ENCODE measurements around the gene FNDC3B.

FNDC3B gene

DNA sequence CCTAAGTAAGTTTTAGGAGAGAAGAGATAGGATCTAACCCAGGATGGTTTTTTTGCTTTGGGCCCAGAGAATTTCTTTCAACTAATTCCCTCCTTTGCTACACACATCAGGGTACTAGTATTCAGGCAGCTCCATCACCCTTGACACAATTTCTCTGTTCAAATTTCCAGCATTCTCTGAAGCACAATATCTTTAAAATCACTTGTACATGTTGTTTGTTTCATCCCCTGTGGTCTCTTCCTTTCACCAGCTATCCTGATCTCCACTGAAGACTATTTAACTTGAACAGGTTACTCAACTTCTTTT lies 32.4 kb upstream of the FNDC3B start:
- Histone ChIP-seq H3K4me1 (ENCODE audit: control insufficient read depth in 5 of 5, insufficient read depth in 5 of 5, low read length in 5 of 5) (peaks cover 0 to 6% (median 0%) of the 10 kb centered on the region in 5 donors), H3K9ac (ENCODE audit: low read length in 5 of 5) (peak overlapping the region in 1 of 5 donors; percentile 32), H3K27me3 (ENCODE audit: control insufficient read depth in 5 of 5, insufficient read depth in 4 of 5, low read length in 5 of 5) (no peaks in the 10 kb centered on the region), H3K36me3 (ENCODE audit: control insufficient read depth in 5 of 5, insufficient read depth in 5 of 5, low read length in 5 of 5) (no peaks in the 10 kb centered on the region), H3K9me3 (ENCODE audit: control insufficient read depth in 5 of 5, low read length in 5 of 5) (no peaks in the 10 kb centered on the region), H3K4me3 (ENCODE audit: low read depth in 1 of 5, low read length in 5 of 5) (peak overlapping the region in 1 of 5 donors; percentile 9), H3K27ac (ENCODE audit: low read depth, low read length) (peak overlapping the region; percentile 69)

DNA sequence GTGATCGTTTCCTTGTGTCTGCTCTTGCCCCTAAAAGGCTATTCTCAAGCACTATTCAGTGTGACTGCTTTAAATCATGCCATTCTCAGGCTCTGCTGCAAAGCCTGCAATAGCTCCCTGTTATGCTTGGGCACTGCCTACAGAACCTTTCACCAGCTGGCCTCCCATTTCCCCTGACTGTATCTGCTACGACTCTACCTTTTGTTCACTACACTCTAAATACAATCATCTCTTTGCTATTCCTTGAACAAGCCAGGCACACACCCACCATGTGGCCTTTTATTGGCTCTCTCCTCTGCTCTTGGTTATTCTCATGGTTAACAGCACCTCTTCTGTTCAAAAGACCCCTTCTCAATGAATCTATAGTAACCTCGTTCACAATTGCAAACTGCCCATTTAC lies 29.6 kb upstream of the FNDC3B start:
- Histone ChIP-seq H3K27me3 (ENCODE audit: control insufficient read depth in 5 of 5, insufficient read depth in 4 of 5, low read length in 5 of 5) (no peaks in the 10 kb centered on the region), H3K4me3 (ENCODE audit: low read depth in 1 of 5, low read length in 5 of 5) (no peak overlapping the region), H3K9ac (ENCODE audit: low read length in 5 of 5) (no peak overlapping the region), H3K4me1 (ENCODE audit: control insufficient read depth in 5 of 5, insufficient read depth in 5 of 5, low read length in 5 of 5) (peaks cover 0 to 6% (median 0%) of the 10 kb centered on the region in 5 donors), H3K36me3 (ENCODE audit: control insufficient read depth in 5 of 5, insufficient read depth in 5 of 5, low read length in 5 of 5) (no peaks in the 10 kb centered on the region), H3K9me3 (ENCODE audit: control insufficient read depth in 5 of 5, low read length in 5 of 5) (no peaks in the 10 kb centered on the region), H3K27ac (ENCODE audit: low read depth, low read length) (no peak overlapping the region)

DNA sequence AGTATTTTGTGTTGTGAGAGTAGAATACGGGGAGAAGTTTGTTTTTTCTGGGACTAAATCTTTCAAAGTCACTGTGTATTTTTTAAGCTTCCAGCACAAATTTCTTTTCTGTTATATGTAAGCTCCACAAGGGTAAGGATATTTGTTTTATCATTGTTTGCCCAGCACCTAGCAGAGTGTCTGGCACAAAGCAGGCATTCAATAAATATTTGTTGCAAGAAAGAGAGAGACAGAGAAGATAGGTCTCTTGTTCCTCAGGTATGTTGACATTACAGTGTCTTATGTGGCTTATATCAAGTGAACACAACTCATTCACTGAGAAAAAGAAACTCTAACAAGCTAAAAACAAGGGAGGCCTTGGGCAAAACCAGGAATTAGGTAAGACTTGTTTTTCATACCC lies 26.6 kb upstream of the FNDC3B start:
- Histone ChIP-seq H3K27ac (ENCODE audit: low read depth, low read length) (no peak overlapping the region), H3K9me3 (ENCODE audit: control insufficient read depth in 5 of 5, low read length in 5 of 5) (no peaks in the 10 kb centered on the region), H3K4me3 (ENCODE audit: low read depth in 1 of 5, low read length in 5 of 5) (no peak overlapping the region), H3K27me3 (ENCODE audit: control insufficient read depth in 5 of 5, insufficient read depth in 4 of 5, low read length in 5 of 5) (no peaks in the 10 kb centered on the region), H3K9ac (ENCODE audit: low read length in 5 of 5) (no peak overlapping the region), H3K4me1 (ENCODE audit: control insufficient read depth in 5 of 5, insufficient read depth in 5 of 5, low read length in 5 of 5) (no peaks in the 10 kb centered on the region), H3K36me3 (ENCODE audit: control insufficient read depth in 5 of 5, insufficient read depth in 5 of 5, low read length in 5 of 5) (no peaks in the 10 kb centered on the region)

DNA sequence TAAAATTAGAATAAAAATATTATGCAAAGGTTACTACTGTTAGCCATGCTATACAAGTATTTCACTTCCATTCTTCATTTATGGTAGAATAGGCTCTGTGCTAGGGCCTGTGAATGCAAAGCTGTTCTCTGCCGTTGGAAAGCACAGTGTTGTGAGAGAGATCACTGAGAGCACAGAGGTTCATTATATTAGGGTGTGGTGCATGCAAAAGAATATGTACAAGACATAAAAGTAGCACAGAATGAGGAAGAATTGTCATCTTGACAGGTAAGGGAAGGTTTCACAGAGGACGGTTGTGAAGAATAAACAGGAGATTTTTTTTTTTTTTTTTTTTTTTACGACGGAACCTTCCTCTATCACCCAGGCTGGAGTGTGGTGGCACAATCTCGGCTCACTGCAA lies 25.2 kb upstream of the FNDC3B start:
- Histone ChIP-seq H3K4me3 (ENCODE audit: low read depth in 1 of 5, low read length in 5 of 5) (no peak overlapping the region), H3K27me3 (ENCODE audit: control insufficient read depth in 5 of 5, insufficient read depth in 4 of 5, low read length in 5 of 5) (no peaks in the 10 kb centered on the region), H3K27ac (ENCODE audit: low read depth, low read length) (no peak overlapping the region)

DNA sequence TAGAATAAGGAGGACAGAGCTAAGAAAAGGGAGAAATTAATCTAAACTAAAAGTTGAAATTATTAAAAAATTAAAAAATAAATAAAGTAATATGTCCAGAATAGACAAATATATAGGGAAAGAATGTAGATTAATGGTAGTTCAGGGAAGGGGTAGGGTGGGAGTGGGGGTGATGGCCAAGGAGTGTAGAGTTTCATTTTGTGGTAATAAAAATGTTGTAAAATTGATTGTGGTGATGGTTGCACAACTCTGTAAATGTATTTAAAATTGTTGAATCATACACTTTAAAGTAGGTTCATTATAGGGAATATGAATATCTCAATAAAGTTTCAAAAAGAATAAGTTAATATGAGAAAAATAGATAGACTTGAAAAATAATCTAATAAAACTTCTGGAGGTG lies 21.0 kb upstream of the FNDC3B start:
- no peak overlapping the region for H3K27ac ChIP-seq (ENCODE audit: low read depth, low read length)
- no peak overlapping the region for H3K4me3 ChIP-seq (ENCODE audit: low read depth in 1 of 5, low read length in 5 of 5)
- H3K36me3 ChIP-seq (ENCODE audit: control insufficient read depth in 5 of 5, insufficient read depth in 5 of 5, low read length in 5 of 5), result no peaks in the 10 kb centered on the region
- H3K4me1 ChIP-seq (ENCODE audit: control insufficient read depth in 5 of 5, insufficient read depth in 5 of 5, low read length in 5 of 5), result no peaks in the 10 kb centered on the region
- H3K9me3 ChIP-seq (ENCODE audit: control insufficient read depth in 5 of 5, low read length in 5 of 5), result no peaks in the 10 kb centered on the region
- no peaks in the 10 kb centered on the region for H3K27me3 ChIP-seq (ENCODE audit: control insufficient read depth in 5 of 5, insufficient read depth in 4 of 5, low read length in 5 of 5)
- no peak overlapping the region for H3K9ac ChIP-seq (ENCODE audit: low read length in 5 of 5)

More for the DNA sequence above, 25.2 kb upstream of the FNDC3B start:
- Histone ChIP-seq H3K9me3 (ENCODE audit: control insufficient read depth in 5 of 5, low read length in 5 of 5) (no peaks in the 10 kb centered on the region), H3K36me3 (ENCODE audit: control insufficient read depth in 5 of 5, insufficient read depth in 5 of 5, low read length in 5 of 5) (no peaks in the 10 kb centered on the region), H3K9ac (ENCODE audit: low read length in 5 of 5) (no peak overlapping the region), H3K4me1 (ENCODE audit: control insufficient read depth in 5 of 5, insufficient read depth in 5 of 5, low read length in 5 of 5) (no peaks in the 10 kb centered on the region)

DNA sequence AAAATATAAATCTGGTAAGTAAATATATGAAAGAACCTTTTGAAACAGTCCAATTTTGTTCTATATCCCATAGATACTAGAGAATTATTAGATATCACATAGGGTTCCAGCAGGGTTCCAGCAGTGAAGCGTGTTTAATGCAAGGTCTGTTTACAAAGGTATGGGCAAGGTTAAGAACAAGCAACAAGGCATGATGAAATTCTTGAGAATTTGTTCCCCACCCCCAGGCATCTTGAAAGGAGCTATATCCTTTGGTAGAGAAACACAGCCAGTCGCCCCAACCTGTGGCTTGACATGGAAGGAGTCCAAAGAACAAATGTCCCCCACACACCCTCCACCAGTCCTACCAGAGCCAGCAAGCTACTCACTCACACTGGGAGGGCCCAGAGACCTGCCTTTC lies 18.6 kb upstream of the FNDC3B start:
- H3K36me3 ChIP-seq (ENCODE audit: control insufficient read depth in 5 of 5, insufficient read depth in 5 of 5, low read length in 5 of 5), result no peaks in the 10 kb centered on the region
- no peaks in the 10 kb centered on the region for H3K27me3 ChIP-seq (ENCODE audit: control insufficient read depth in 5 of 5, insufficient read depth in 4 of 5, low read length in 5 of 5)
- H3K9ac ChIP-seq (ENCODE audit: low read length in 5 of 5), result no peak overlapping the region
- no peaks in the 10 kb centered on the region for H3K4me1 ChIP-seq (ENCODE audit: control insufficient read depth in 5 of 5, insufficient read depth in 5 of 5, low read length in 5 of 5)
- no peak overlapping the region for H3K4me3 ChIP-seq (ENCODE audit: low read depth in 1 of 5, low read length in 5 of 5)
- H3K9me3 ChIP-seq (ENCODE audit: control insufficient read depth in 5 of 5, low read length in 5 of 5), result no peaks in the 10 kb centered on the region
- H3K27ac ChIP-seq (ENCODE audit: low read depth, low read length), result no peak overlapping the region

DNA sequence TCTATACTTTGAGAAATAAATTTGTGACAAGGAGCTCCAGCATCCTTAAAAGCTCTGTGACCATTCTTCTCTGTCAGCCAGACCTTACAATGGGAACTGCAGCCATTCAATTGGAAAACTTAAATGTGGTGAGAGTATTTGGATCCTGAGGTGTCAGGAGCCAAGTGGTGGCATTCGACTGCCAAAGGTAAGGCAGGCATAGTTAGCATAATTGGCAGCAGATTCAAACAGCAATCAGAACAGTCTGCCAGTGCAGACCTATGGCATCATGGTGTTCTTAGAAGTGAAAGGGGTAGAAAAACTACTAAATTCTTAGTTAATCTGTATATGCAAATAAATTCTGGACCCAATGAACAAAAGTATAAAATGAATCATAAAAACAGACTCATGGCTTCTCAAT lies 18.2 kb upstream of the FNDC3B start:
- Histone ChIP-seq H3K9me3 (ENCODE audit: control insufficient read depth in 5 of 5, low read length in 5 of 5) (no peaks in the 10 kb centered on the region), H3K9ac (ENCODE audit: low read length in 5 of 5) (no peak overlapping the region), H3K4me1 (ENCODE audit: control insufficient read depth in 5 of 5, insufficient read depth in 5 of 5, low read length in 5 of 5) (no peaks in the 10 kb centered on the region), H3K36me3 (ENCODE audit: control insufficient read depth in 5 of 5, insufficient read depth in 5 of 5, low read length in 5 of 5) (no peaks in the 10 kb centered on the region), H3K27ac (ENCODE audit: low read depth, low read length) (no peak overlapping the region), H3K27me3 (ENCODE audit: control insufficient read depth in 5 of 5, insufficient read depth in 4 of 5, low read length in 5 of 5) (no peaks in the 10 kb centered on the region), H3K4me3 (ENCODE audit: low read depth in 1 of 5, low read length in 5 of 5) (no peak overlapping the region)

DNA sequence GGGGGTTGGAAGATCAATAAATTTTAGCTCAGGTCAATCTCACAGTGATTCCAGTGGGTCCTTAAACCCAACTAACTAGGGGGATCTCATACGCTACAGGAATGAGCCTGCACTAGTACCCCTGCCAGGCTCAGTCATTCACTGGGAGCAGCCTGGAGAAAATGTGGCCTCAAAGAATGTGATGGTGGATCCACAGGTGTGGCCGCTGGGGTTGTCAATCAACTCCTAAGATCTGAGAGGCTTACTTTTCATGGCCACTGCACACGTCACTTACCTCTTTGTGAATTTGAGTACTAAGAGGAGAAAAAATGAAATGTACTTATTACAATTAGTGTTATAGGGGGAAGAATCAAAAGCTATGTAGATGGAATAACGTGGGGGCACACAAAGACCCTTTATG lies 17.5 kb upstream of the FNDC3B start:
- H3K27me3 ChIP-seq (ENCODE audit: control insufficient read depth in 5 of 5, insufficient read depth in 4 of 5, low read length in 5 of 5), result no peaks in the 10 kb centered on the region
- H3K4me1 ChIP-seq (ENCODE audit: control insufficient read depth in 5 of 5, insufficient read depth in 5 of 5, low read length in 5 of 5), result no peaks in the 10 kb centered on the region
- no peak overlapping the region for H3K27ac ChIP-seq (ENCODE audit: low read depth, low read length)
- H3K4me3 ChIP-seq (ENCODE audit: low read depth in 1 of 5, low read length in 5 of 5), result no peak overlapping the region
- no peaks in the 10 kb centered on the region for H3K9me3 ChIP-seq (ENCODE audit: control insufficient read depth in 5 of 5, low read length in 5 of 5)
- no peak overlapping the region for H3K9ac ChIP-seq (ENCODE audit: low read length in 5 of 5)
- no peaks in the 10 kb centered on the region for H3K36me3 ChIP-seq (ENCODE audit: control insufficient read depth in 5 of 5, insufficient read depth in 5 of 5, low read length in 5 of 5)

DNA sequence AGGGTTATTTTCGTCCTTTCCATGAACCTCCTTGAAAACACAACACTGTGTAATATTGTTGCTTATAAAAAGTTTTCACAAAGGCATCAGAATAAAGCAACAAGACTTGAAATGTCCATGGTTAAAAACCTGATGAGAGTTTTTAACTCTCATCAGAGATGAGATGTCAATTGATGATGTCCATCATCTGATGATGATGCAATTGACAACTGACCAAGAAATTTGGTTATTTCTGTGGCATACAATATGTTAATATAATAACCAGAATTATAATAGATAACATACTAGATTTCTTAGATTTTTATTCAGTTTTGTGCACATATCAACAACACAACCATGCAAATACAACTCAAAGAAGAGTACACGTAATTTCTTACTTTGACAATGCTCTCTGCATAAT lies 15.5 kb upstream of the FNDC3B start:
- Histone ChIP-seq H3K27me3 (ENCODE audit: control insufficient read depth in 5 of 5, insufficient read depth in 4 of 5, low read length in 5 of 5) (no peaks in the 10 kb centered on the region), H3K36me3 (ENCODE audit: control insufficient read depth in 5 of 5, insufficient read depth in 5 of 5, low read length in 5 of 5) (no peaks in the 10 kb centered on the region), H3K9me3 (ENCODE audit: control insufficient read depth in 5 of 5, low read length in 5 of 5) (no peaks in the 10 kb centered on the region), H3K4me3 (ENCODE audit: low read depth in 1 of 5, low read length in 5 of 5) (no peak overlapping the region), H3K9ac (ENCODE audit: low read length in 5 of 5) (no peak overlapping the region), H3K4me1 (ENCODE audit: control insufficient read depth in 5 of 5, insufficient read depth in 5 of 5, low read length in 5 of 5) (no peaks in the 10 kb centered on the region), H3K27ac (ENCODE audit: low read depth, low read length) (no peak overlapping the region)

DNA sequence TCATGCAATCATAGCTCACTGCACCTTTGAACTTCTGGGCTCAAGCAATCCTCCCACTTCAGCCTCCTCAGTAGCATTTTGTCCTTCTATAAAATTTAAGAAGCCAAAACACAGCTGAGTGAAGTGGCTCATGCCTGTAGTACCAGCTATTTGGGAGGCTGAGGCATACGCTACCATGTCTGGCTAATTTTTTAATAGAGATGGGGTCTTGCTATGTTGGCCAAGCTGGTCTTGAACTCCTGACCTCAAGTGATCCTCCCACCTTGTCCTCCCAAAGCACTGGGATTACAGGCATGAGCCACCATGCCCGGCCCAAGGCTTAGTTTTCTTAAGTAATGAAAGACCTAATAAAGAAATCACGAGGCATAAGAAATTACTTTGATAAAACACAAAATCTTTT lies 14.7 kb upstream of the FNDC3B start:
- Histone ChIP-seq H3K36me3 (ENCODE audit: control insufficient read depth in 5 of 5, insufficient read depth in 5 of 5, low read length in 5 of 5) (no peaks in the 10 kb centered on the region), H3K27me3 (ENCODE audit: control insufficient read depth in 5 of 5, insufficient read depth in 4 of 5, low read length in 5 of 5) (no peaks in the 10 kb centered on the region), H3K9me3 (ENCODE audit: control insufficient read depth in 5 of 5, low read length in 5 of 5) (no peaks in the 10 kb centered on the region), H3K4me3 (ENCODE audit: low read depth in 1 of 5, low read length in 5 of 5) (no peak overlapping the region), H3K27ac (ENCODE audit: low read depth, low read length) (no peak overlapping the region), H3K9ac (ENCODE audit: low read length in 5 of 5) (no peak overlapping the region), H3K4me1 (ENCODE audit: control insufficient read depth in 5 of 5, insufficient read depth in 5 of 5, low read length in 5 of 5) (no peaks in the 10 kb centered on the region)

DNA sequence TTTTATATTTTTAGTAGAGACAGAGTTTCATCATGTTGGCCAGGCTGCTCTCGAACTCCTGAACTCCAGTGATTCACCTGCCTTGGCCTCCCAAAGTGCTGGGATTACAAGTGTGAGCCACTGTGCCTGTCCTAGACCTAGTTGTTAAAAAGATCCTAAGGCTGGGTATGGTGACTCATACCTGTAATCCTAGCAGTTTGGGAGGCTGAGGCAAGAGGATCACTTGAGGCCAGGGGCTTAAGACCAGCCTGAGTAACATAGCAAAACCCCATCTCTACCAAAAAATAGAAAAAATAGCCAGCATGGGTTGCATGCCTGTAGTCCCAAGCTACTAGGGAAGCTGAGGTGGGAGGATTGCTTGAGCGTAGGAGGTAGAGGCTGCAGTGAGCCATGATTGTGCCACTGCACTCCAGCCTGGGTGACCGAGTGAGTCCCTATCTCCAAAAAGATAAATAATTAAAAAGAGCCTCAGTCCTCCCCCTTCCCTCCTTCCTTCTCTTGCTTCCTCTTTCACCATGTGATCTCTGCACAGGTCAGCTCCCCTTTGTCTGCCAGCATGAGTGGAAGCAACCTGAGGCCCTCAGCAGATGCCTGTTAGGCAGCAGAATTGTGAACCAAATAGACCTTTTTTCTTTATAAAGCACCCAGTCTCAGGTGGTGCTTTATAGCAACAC lies 9.8 kb upstream of the FNDC3B start:
- no peak overlapping the region for H3K4me3 ChIP-seq (ENCODE audit: low read depth in 1 of 5, low read length in 5 of 5)

More for the DNA sequence above, 9.8 kb upstream of the FNDC3B start:
- Histone ChIP-seq H3K27me3 (ENCODE audit: control insufficient read depth in 5 of 5, insufficient read depth in 4 of 5, low read length in 5 of 5) (no peaks in the 10 kb centered on the region), H3K9me3 (ENCODE audit: control insufficient read depth in 5 of 5, low read length in 5 of 5) (no peaks in the 10 kb centered on the region), H3K4me1 (ENCODE audit: control insufficient read depth in 5 of 5, insufficient read depth in 5 of 5, low read length in 5 of 5) (no peaks in the 10 kb centered on the region), H3K9ac (ENCODE audit: low read length in 5 of 5) (no peak overlapping the region), H3K36me3 (ENCODE audit: control insufficient read depth in 5 of 5, insufficient read depth in 5 of 5, low read length in 5 of 5) (no peaks in the 10 kb centered on the region), H3K27ac (ENCODE audit: low read depth, low read length) (no peak overlapping the region)
